HFF-Myc (cell line): ENCODE measurements around the gene HEATR3.

ENCODE experiments used
- DNase-seq: peaks from one replicate; pipeline ENCODE4 v3.0.0-alpha.2; 2011; ENCODE audit warnings: low read depth; ENCODE audit errors: extremely low read depth
- H3K4me3 ChIP-seq: replicated peaks from 2 replicates; pipeline ENCODE4 v1.5.1; 2011; ENCODE audit warnings: low read depth, mild to moderate bottlenecking, control low read depth, low read length
- TF ChIP-seq, protein P1 (sequence below): IDR thresholded peaks from 2 replicates; pipeline ENCODE4 v1.5.1; 2012; ENCODE audit warnings: mild to moderate bottlenecking, low read depth, low read length, control low read depth; ENCODE audit errors: missing control alignments

HEATR3 gene

DNA sequence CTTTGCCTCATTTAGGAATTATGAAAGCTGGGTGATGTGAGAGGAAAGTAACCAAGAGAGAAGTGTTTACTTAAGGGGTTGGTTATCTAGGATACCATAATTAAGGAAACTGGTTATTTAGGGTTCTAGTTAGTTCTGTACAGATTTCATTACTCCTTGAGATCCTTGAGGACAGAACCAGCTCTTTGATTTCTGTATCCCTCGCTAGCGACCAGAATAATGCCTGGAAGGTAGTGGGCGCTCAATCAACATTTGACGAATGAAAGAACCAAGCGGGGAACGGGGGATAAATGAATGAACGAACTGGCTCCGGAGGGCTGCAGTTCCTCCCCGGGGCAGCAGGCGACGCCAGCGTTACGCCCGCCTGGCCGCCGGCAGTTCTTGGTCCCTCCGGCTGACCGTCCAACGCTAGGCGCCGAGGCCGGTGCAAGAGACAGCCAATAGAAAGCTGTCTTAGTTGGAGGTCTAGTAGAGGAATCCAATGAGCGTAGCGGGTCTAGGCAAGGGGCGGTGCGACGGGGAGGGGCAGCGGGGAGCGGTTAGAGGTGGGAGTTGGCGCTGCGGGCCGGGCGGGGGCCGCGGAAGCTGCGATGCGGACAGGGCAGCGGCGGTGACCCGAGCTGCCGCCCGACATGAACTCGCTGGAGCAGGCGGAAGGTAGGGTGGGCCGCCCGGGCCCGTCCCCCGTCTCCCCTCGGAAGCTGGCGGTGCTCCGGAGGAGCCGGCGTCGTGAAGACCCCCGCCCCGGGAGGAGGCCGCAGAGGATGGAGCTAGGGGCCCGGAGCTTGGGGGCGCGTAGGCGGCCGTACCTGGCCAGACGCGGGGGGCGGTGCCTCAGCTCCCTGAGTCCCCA is 40.9 kb upstream of the HEATR3 start, which contains the start of gene CNEP1R1:
TSS of gene CNEP1R1 (plus strand) at position 542 of the 853 bp plus-strand sequence. CDS start at position 633, 91 bp downstream.
- peak within 1 kb of the TSS; percentile 75 for H3K4me3 ChIP-seq
- TF ChIP-seq, protein P1, sequence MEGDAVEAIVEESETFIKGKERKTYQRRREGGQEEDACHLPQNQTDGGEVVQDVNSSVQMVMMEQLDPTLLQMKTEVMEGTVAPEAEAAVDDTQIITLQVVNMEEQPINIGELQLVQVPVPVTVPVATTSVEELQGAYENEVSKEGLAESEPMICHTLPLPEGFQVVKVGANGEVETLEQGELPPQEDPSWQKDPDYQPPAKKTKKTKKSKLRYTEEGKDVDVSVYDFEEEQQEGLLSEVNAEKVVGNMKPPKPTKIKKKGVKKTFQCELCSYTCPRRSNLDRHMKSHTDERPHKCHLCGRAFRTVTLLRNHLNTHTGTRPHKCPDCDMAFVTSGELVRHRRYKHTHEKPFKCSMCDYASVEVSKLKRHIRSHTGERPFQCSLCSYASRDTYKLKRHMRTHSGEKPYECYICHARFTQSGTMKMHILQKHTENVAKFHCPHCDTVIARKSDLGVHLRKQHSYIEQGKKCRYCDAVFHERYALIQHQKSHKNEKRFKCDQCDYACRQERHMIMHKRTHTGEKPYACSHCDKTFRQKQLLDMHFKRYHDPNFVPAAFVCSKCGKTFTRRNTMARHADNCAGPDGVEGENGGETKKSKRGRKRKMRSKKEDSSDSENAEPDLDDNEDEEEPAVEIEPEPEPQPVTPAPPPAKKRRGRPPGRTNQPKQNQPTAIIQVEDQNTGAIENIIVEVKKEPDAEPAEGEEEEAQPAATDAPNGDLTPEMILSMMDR: peak; percentile 100
- peak; percentile 91 for DNase-seq

DNA sequence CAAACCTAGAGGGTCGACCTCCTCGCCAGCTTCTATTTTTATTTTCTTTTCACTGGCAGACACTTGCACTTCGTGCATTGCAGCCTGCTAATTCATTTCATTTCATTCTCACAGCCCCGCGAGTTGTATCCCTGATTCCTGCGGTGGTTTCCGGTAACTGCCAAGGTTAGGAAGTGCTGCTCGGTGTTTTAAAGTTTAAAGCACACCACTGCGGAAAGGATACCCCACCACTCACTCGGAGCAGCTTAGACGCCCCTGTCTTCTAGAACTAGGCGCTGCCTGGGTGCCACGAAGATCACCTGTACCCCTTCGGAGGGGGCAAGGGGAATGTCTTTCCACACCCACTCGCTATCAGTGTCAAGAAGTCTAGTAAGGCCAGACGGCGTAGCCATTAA is 40.2 kb upstream of the HEATR3 start:
- DNase-seq: no peak
- H3K4me3 ChIP-seq: peak overlapping the region; percentile 75
- TF ChIP-seq, protein P1: no peak

DNA sequence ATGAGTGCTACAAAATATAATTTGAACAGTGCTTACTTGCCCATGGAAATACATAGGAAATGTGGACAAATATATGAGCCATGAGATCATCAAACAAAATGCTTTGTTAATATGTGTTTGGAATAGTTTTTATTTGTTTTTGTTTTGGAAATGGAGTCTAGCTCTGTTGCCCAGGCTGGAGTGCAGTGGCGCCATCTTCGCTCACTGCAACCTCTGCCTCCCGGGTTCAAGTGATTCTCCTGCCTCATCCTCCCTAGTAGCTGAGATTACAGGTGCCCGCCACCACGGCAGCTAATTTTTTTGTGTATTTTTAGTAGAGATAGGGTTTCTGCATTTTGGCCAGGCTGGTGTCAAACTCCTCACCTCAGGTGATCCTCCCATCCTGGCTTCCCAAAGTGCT is 37.9 kb upstream of the HEATR3 start:
- DNase-seq: no peak
- H3K4me3 ChIP-seq: no peak overlapping the region
- TF ChIP-seq, protein P1: no peak

DNA sequence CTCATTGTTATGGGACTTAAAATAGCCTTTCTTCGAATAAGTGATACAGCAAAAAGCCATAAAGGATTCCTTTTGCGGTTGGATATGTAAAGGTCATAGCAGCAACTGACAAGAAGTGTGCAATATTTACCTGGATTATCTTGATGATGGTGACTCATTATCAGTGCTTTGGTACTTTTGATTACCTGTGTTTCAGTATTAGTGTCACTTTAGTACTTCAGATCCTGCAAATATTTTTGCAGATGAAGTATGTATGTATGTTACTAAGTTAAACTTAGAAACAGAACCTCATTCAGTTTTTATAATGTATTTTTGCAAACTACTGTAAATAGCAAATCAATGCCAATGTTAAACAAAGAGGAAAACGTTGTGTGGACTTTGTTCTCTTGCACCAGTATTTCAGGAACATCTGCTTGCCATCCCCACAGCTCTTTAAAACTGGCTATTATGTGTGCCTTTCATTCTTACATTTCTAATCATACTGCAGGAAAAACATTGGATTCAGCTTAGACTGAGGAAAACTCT is 30.2 kb upstream of the HEATR3 start:
- no peak overlapping the region for H3K4me3 ChIP-seq
- DNase-seq: no peak
- TF ChIP-seq, protein P1: no peak

DNA sequence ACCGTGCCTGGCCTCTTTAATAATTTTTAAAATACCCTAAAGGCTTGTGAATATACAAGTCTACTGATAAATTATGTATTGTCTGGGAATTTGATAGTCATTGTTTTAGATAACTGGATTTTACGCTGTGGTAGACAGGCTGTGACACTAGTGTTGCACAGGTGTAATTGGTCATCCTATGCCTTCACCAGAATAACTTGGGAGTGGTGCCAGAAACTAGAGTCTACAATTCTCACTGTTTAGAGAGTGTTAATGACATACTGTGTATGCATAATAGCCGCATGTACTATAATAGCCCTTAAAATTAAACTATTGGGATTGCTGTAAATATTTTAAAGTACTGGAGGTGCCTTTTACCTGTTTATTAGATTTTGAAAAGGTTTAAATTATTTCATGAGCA is 29.3 kb upstream of the HEATR3 start:
- TF ChIP-seq, protein P1: no peak
- no peak overlapping the region for H3K4me3 ChIP-seq
- DNase-seq: no peak

DNA sequence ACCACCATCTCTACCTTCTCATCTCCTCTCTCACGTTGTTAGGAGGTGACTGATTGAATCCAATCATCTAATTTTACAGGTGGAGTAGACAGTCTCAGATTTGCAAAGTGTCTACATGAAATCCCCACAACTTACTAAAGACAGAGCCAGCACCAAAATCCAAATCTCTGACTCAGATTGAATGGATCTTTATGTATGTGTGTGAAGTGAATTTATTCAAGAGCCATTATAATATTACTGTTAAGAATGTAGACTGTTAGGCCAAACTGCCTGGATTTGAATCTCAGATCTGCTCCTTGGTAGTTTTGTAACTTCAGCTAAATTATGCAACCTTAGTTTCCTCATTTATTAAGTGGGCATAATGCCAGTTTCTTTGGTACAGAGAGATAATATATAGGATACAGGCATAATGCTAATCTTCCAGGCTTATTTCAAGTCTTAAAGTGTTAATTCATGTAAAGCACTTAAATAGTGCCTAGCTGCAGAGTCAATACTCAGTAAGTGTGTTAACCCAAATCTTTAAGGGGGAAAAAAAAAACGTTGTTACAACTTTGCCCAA is 28.0 kb upstream of the HEATR3 start:
- H3K4me3 ChIP-seq: no peak overlapping the region
- TF ChIP-seq, protein P1: no peak
- no peak for DNase-seq
